Heart left ventricle (tissue), 16 donors: ENCODE data around the gene ARL10. TPM values are rescaled to one million over a fixed set of nuclear protein-coding genes. Genes with fewer than 3 reads are reported as not detected.
A peak's percentile ranks its signal among the peaks of the same experiment; 100 is the strongest.

Experiments used
- ATAC-seq, 4 donors: fragments of 200-7000 bp; cut with Tn5 transposase; one replicate each; pipeline ENCODE4 v1.9.1; 2020 to 2022; ENCODE audit warnings: moderate library complexity in 4 of 4, mild to moderate bottlenecking in 3 of 4, moderate number of reproducible peaks in 1 of 4
- DNase-seq, 5 donors: peaks; one replicate each; pipeline ENCODE4 v3.0.0-alpha.2; 2020
- H3K27ac ChIP-seq, 12 donors: fragments of 200-600 bp; sonication (generic) in 4 of 12; one replicate each; pipeline versions ENCODE4 v1.5.0 to v1.8.0; 2016 to 2022; ENCODE audit warnings: mild to moderate bottlenecking in 2 of 12
- H3K27me3 ChIP-seq, 9 donors: fragments of 200-600 bp; sonication (generic) in 2 of 9; one replicate each; pipeline versions ENCODE4 v1.5.1 to v1.8.0; 2016 to 2022; ENCODE audit warnings: mild to moderate bottlenecking in 3 of 9
- H3K36me3 ChIP-seq, 9 donors: fragments of 200-600 bp; sonication (generic) in 2 of 9; one replicate each; pipeline versions ENCODE4 v1.5.0 to v1.8.0; 2018 to 2022; ENCODE audit warnings: mild to moderate bottlenecking in 2 of 9
- H3K4me1 ChIP-seq, 12 donors: fragments of 200-600 bp; sonication (generic) in 4 of 12; one replicate each; pipeline versions ENCODE4 v1.5.0 to v1.8.0; 2016 to 2022; ENCODE audit warnings: mild to moderate bottlenecking in 3 of 12
- H3K4me3 ChIP-seq, 12 donors: fragments of 200-600 bp; sonication (generic) in 4 of 12; one replicate each; pipeline versions ENCODE4 v1.5.0 to v1.8.0; 2017 to 2022; ENCODE audit warnings: mild to moderate bottlenecking in 9 of 12, moderate library complexity in 4 of 12
- H3K9me3 ChIP-seq, 12 donors: fragments of 200-600 bp; sonication (generic) in 4 of 12; one replicate each; pipeline versions ENCODE4 v1.5.0 to v1.8.0; 2016 to 2022; ENCODE audit warnings: mild to moderate bottlenecking in 1 of 12
- CTCF ChIP-seq, 12 donors: fragments of 200-600 bp; sonication (generic) in 4 of 12; IDR thresholded peaks; one replicate each; pipeline versions ENCODE4 v1.5.0 to v1.8.0; 2018 to 2022; ENCODE audit warnings: antibody characterized with exemption in 12 of 12, mild to moderate bottlenecking in 5 of 12
- POLR2A ChIP-seq, 2 donors: fragments of 450-650 bp; IDR thresholded peaks; one replicate each; pipeline ENCODE4 v1.6.1; 2017; ENCODE audit warnings: antibody characterized with exemption in 2 of 2, mild to moderate bottlenecking in 2 of 2, moderate library complexity in 2 of 2
- WGBS, 4 donors: extraction: QIAGEN DNeasy Blood & Tissue Kit in 2 of 4; methylation state at CpG; one replicate each; pipeline versions ENCODE4 v1.1.5 to v1.1.7; 2013 to 2018; 5-methylcytosine and 5-hydroxymethylcytosine counted together
- intact Hi-C, 10 donors: fragments of 100-400 bp; cut with DNase I; formaldehyde crosslinking; loops; one replicate each; pipeline versions ENCODE4 v1.11.1 to v1.14.2; 2022
- polyA plus RNA-seq, 2 donors: library from polyadenylated mRNA; stranded (reverse); fragments of 200-250 nt; gene quantifications; one replicate each; pipeline ENCODE4 v1.2.3, GENCODE V29; 2013
- total RNA-seq, 9 donors: library from RNA; depleted of rRNA in 2 of 9; stranded (reverse); fragments of >200 nt in 2 of 9; fragmentation: NEBNext Ultra II Directional in 3 of 9; extraction: Animal tissue kit (Norgen Biotek cat#: 25700) in 3 of 9; gene quantifications; one replicate each; pipeline versions ENCODE4 v1.1.0 to v1.2.4, GENCODE V29; 2016 to 2023
- donor health status: ischemic (EF 13 %, LVEDD 7.1; RV severe dilation, severe dysfunction).
- donor health status: healthy with polysubstance abuse.
- donor health status: DM: no; HTN: yes; CAD: no.
- donor health status: DM: no; HTN: no; CAD: no.
- donor health status: ischemic (EF 25% LVEDD 6.9; RV normal size, moderate dysfunction).
- donor health status: ischemic (EF 25% LVEDD 5.7; RV mildly dilated, moderate dysfunction).
- donor health status: healthy.
- donor health status: DM: yes; HTN: yes; CAD: no.
- donor health status: ischemic (EF 35%, LVEDD 5.7; RV mildly dilated, moderate dysfunction).
- donor health status: nonischemic (EF 11% LVEDD 7.7; RV severe dilation, severe dysfunction).
- donor health status: DM: yes; HTN: yes; CAD: no.
- donor health status: PGD.
- donor health status: ischemic (EF 29% LVEDD 5.4; RV normal size, mild dysfunction).
- donor health status: nonischemic (EF 23%, LVEDD 6.1; RV moderate dilation, normal function).

Gene ARL10
- total and polyA plus RNA-seq, 11 donors: 1.5 to 8.1 (median 5.4) TPM

- TF ChIP-seq CTCF (IDR thresholded peaks at IDR 0.05) (no peak), POLR2A (IDR thresholded peaks at IDR 0.05) (no peak)
- no peak overlapping the region for H3K4me3 ChIP-seq
- peaks cover 0 to 20% (median 13%) of the 10 kb centered on the region in 12 donors for H3K4me1 ChIP-seq
- H3K36me3 ChIP-seq: peaks cover 0 to 83% (median 69%) of the 10 kb centered on the region in 9 donors
- DNase-seq (no peak), ATAC-seq (no peak)
- intact Hi-C loops: no loop called here
- H3K9me3 ChIP-seq: no peaks in the 10 kb centered on the region
- no peak overlapping the region for H3K27ac ChIP-seq
- 90 to 100% (median 94%) methylated on average over 2 to 3 of the region's 3 CpGs for WGBS, 4 donors
- no peaks in the 10 kb centered on the region for H3K27me3 ChIP-seq
These were observed 9.1 kb upstream of the ARL10 start for GRCh38 chr5:176356179-176356566.

GRCh38 chr5:176359658-176360057 lies 5.6 kb upstream of the ARL10 start:
- no peak for TF ChIP-seq CTCF (IDR thresholded peaks at IDR 0.05)
- TF ChIP-seq POLR2A (IDR thresholded peaks at IDR 0.05): no peak
- DNase-seq (no peak), ATAC-seq (no peak)
- 64 to 72% (median 68%) methylated on average over 4 of the region's 4 CpGs for WGBS, 4 donors
- Histone ChIP-seq H3K4me3 (peak overlapping the region in 2 of 12 donors; percentile 21 to 99), H3K27ac (no peak overlapping the region), H3K4me1 (peaks cover 0 to 27% (median 16%) of the 10 kb centered on the region in 12 donors), H3K9me3 (no peaks in the 10 kb centered on the region), H3K36me3 (peaks cover 0 to 48% (median 34%) of the 10 kb centered on the region in 9 donors), H3K27me3 (no peaks in the 10 kb centered on the region)
- intact Hi-C loops: loop anchor here in 3 of 10 donors (2.0 to 10.0 kb wide), 6 partner anchors 38 to 285 kb away; partner anchors contain the start of genes CLTB (in 2 of the 3), FAF2 (in 1 of the 3), RNF44 (in 1 of the 3) and TSPAN17 (in 1 of the 3)

- no peaks in the 10 kb centered on the region for H3K9me3 ChIP-seq
- peak overlapping the region; percentile 28 to 91 (median 85) for H3K27ac ChIP-seq
- intact Hi-C loops: loop anchor here in 4 of 10 donors (1.0 to 10.0 kb wide), 7 partner anchors 28 to 284 kb away; partner anchors contain the start of genes CLTB (in 2 of the 4), FAF2 (in 1 of the 4), RNF44 (in 1 of the 4) and TSPAN17 (in 1 of the 4)
- TF ChIP-seq CTCF (IDR thresholded peaks at IDR 0.05): no peak
- no peak for TF ChIP-seq POLR2A (IDR thresholded peaks at IDR 0.05)
- no peaks in the 10 kb centered on the region for H3K27me3 ChIP-seq
- DNase-seq (peak in 2 of 5 donors; percentile 33 to 57), ATAC-seq (peak in 3 of 4 donors; percentile 3 to 22 (median 7))
- H3K4me3 ChIP-seq: peak overlapping the region; percentile 57 to 100 (median 87)
- H3K4me1 ChIP-seq: peaks cover 0 to 35% (median 19%) of the 10 kb centered on the region in 12 donors
- H3K36me3 ChIP-seq: peaks cover 0 to 35% (median 22%) of the 10 kb centered on the region in 9 donors
- WGBS, 4 donors: 2 to 3% (median 3%) methylated on average over 18 to 27 of the region's 27 CpGs
These were observed 4.3 kb upstream of the ARL10 start for GRCh38 chr5:176360894-176361436.

GRCh38 chr5:176361437-176362232 lies 3.7 kb upstream of the ARL10 start, which contains the start of gene KIAA1191:
TSS of gene KIAA1191 (minus strand) at chr5:176361764. CDS start at chr5:176359508, 2,256 bp downstream.
- intact Hi-C loops: loop anchor here in 6 of 10 donors (1.0 to 10.0 kb wide), 9 partner anchors 27 to 283 kb away; partner anchors contain the start of genes CLTB (in 2 of the 6), HIGD2A (in 2 of the 6), NOP16 (in 2 of the 6) and FAF2 (in 1 of the 6)
- ATAC-seq (peak; percentile 96 to 99 (median 97)), DNase-seq (peak; percentile 95 to 98 (median 97))
- peaks cover 0 to 28% (median 22%) of the 10 kb centered on the region in 9 donors for H3K36me3 ChIP-seq
- peaks cover 0 to 40% (median 21%) of the 10 kb centered on the region in 12 donors for H3K4me1 ChIP-seq
- H3K9me3 ChIP-seq: no peaks in the 10 kb centered on the region
- TF ChIP-seq CTCF (IDR thresholded peaks at IDR 0.05) (peak in 6 of 12 donors; percentile 9 to 48 (median 36)), POLR2A (IDR thresholded peaks at IDR 0.05) (peak; percentile 31 to 95)
- H3K4me3 ChIP-seq: peak within 1 kb of the TSS; percentile 57 to 100 (median 87)
- H3K27ac ChIP-seq: peak within 1 kb of the TSS; percentile 28 to 91 (median 85)
- no peaks in the 10 kb centered on the region for H3K27me3 ChIP-seq
- WGBS, 4 donors: 1 to 2% (median 1%) methylated on average over 42 to 56 of the region's 56 CpGs
